Stimulated activated CD8-positive, alpha-beta memory T cell treated with anti-CD3 and anti-CD28 coated beads, Interleukin-15, amount 100 ng/mL, for 1 hour (primary cell): Measurements from ENCODE around the gene ELOVL2.
"Not testable (repeated sequence)": the region's sequence is repeated elsewhere in the genome, so short reads cannot be mapped to it uniquely, and the experiment has no call there.

Experiments used
- DNase-seq: peaks from one replicate; pipeline ENCODE4 v3.0.0-alpha.2; 2020; ENCODE audit warnings: low read depth

Gene ELOVL2, protein sequence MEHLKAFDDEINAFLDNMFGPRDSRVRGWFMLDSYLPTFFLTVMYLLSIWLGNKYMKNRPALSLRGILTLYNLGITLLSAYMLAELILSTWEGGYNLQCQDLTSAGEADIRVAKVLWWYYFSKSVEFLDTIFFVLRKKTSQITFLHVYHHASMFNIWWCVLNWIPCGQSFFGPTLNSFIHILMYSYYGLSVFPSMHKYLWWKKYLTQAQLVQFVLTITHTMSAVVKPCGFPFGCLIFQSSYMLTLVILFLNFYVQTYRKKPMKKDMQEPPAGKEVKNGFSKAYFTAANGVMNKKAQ

DNA sequence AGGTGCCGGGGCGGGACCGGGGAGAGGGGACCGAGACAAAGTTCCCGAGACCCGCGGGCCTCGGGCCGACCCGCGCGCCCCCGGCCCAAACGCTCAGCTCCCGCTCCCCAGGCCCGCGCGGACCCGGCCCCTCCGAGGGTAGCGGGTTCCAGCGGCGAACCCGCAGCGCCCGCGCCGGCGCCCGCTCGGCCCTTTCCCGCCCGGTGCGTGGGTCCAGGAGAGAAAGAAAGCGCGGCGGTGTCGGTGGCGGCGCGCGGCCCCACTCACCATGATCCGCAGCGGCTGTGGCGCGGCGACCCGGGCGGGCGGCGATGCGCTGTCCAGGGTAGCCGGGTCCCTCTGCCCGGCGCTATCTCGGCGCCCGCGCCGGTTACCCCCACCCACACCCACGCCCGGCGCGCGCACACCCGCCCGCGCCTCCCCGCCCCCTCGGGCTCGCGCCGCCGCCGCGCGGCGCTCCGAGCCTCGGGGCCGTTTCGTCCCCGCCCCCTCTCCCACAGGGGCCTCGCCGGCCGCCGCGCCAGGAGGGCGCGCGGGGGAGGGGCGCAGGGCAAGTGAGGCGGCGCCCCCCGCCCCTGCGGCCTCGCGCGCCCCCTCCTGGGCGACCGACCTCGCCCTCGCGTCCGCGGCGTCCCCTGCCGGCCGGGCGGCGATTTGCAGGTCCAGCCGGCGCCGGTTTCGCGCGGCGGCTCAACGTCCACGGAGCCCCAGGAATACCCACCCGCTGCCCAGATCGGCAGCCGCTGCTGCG, at the start of gene ELOVL2:
Gene ELOVL2, minus strand, starts transcription at position 345 of the 751 bp plus-strand sequence. Its CDS starts 75 bp downstream, at position 270.
- no peak for DNase-seq

GRCh38 chr6:11093376-11093625, 49.2 kb upstream of the ELOVL2 start:
- DNase-seq = no peak

GRCh38 chr6:11092668-11093375, 48.7 kb upstream of the ELOVL2 start:
- DNase-seq = no peak

GRCh38 chr6:11091141-11091540, 47.0 kb upstream of the ELOVL2 start:
- DNase-seq = not testable (repeated sequence)

GRCh38 chr6:11089695-11090094, 45.6 kb upstream of the ELOVL2 start:
- no peak for DNase-seq

GRCh38 chr6:11087141-11087812, 43.2 kb upstream of the ELOVL2 start:
- not testable (repeated sequence) for DNase-seq

DNA sequence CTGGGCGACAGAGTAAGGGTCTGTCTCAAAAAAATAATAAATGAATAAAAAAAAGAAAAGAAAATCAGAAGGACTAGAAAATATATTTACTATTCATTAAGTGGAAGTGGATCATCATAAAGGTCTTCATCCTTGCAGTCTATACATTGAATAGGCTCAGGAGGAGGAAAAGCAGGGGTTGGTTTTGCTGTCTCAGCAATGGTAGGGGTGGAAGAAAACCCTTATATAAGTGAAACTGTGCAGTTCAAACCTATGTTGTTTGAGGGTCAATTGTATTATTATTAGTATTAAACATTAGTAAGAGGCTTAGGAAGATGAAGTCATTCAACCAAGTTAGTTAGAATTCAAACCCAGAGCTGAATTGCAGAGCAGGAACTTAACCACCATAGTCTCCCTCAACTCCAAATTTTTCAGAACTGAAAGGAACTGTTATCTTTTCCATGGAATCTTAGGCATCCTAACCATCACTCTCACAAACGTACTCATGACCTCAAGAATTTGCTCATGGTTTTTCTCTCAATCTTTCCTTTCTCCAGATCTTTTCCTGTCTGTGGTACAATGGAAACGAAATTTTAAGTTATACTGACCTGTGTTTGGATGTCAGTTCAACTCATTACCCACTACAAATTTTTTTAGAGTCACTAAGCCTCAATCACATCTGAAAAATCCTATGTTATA, 41.8 kb upstream of the ELOVL2 start:
- DNase-seq = no peak

GRCh38 chr6:11083956-11084355, 39.9 kb upstream of the ELOVL2 start:
- DNase-seq = no peak

DNA sequence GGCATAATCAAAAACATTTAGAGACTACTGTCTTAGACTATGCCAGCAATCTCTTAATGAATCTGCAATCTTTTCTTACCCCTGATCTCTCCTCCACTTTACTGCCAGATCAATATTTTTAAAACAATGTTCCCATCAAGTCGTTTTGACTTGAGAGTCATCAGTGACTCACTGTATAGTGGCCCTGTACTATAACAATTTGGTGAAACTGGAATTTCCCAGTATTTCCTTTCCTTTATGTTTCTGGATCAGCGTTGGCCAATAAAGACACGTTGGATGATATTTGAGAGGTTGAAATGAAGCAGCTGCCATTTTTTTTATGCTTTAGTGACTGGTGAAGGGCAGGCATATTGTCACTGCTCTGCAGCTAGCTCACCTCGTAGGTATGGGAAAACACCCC, 39.4 kb upstream of the ELOVL2 start:
- DNase-seq = no peak

GRCh38 chr6:11080296-11080695, 36.2 kb upstream of the ELOVL2 start:
- no peak for DNase-seq

DNA sequence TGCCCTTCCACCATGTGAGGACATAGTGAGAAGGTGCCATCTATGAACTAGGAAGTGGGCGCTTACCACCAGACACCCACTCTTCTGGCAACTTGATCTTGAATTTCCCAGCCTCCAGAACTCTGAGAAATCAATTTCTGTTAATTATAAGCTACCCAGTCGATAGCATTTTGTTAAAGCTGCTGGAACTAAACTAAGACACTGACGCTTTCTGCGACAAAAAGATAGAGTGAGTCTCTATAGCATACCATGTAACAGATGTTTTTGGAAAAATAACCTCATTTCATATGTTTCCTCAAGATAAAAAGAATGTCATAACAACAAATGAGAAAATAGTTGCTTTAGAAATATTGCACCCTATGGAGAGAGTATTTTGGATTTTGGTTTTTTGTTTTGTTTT, 34.2 kb upstream of the ELOVL2 start:
- no peak for DNase-seq

DNA sequence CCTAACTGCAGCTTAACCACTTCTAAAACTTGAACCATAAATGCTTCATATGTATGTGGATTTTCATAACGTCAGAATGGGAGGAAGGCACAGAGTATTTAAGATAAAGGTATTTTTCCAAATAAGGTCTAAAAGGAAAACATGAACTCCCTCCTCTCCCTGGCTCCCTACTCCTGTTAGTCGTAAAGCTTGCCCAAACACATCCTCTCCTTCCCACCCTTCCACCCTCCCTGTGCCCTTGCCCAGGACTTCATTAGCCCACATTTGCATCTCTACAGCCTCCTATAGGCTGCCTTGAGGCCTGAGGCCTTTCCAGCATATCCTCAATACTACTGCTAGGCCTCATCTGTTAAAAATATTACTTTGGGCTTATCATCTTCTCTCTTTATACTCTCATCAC, 32.4 kb upstream of the ELOVL2 start:
- no peak for DNase-seq

DNA sequence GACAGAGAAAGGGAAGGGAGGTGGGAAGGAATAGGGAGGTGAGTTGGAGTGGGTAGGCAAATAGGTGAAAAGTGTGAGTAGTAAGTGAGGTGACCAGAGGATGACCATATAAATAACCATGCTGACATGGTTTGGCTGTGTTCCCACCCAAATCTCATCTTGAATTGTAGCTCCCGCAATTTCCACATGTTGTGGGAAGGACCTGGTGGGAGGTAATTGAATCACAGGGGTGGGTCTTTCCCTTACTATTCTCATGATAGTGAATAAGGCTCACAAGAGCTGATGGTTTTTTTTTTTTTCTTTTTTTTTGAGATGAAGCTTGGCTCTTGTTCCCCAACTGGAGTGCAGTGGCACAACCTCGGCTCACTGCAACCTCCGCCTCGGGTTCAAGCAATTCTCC, 28.0 kb upstream of the ELOVL2 start:
- no peak for DNase-seq

- no peak for DNase-seq
Measured at GRCh38 chr6:11069760-11070159, 25.7 kb upstream of the ELOVL2 start.

- DNase-seq = no peak
Measured at GRCh38 chr6:11067348-11067747, 23.2 kb upstream of the ELOVL2 start.

DNA sequence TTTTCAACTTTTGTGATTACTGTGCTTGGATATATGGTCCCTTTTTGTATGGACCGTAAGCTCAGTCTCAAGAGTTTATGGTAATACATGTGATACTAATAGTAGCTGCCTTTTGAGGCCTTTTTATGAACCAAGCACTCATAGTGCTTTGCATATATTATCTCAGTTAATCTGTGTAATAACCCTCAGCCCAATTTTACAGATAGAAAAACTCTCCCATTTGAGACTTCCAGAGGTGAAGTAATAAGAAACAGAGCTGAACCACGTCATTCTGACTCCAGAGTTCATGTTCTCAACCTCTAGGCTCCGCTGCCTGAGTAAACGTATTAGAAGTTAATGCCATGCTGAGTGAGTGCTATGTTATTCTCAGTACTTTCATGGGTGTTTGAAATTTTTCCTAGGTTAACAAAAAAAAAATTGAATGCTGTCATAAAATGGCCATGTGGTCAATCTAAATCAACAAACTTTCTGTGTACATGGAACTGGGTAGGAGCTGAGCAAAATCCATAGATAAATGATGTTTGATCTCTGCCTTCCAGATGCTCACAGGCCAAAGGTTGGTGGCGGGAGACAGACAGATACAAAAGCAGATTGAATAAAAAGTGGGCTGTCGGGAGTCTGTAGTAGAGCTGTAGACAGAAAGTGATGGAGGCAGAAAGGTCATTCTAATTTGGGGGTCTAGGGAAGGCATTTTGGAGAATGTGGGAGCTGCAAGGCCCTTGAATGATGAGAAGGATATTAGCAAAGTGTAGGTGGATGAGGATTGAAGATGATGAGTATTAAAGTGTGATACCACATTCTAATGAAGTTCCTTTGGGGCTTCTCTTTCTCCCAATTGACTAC, 22.6 kb upstream of the ELOVL2 start:
- DNase-seq = no peak

GRCh38 chr6:11065436-11066202, 21.5 kb upstream of the ELOVL2 start:
- no peak for DNase-seq

DNA sequence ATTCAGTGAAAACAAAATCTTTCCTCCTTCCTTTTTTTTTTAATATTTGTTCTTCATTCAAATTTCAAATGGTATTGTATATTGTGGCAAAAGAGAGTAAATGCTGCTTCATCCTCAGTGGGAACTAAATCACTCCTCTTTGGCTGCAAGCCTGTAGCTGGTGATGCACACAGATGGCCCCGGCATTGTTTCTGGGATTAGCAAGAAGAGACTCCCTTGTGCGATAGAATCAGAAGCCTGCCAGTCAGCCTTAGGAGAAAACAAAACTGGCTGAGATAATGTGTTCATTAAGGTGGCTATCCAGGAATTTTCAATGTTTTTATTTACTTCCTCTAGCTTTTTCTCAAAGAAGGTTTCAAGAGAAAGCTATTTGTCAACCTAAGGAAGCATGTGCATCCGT, 20.7 kb upstream of the ELOVL2 start:
- DNase-seq = no peak

DNA sequence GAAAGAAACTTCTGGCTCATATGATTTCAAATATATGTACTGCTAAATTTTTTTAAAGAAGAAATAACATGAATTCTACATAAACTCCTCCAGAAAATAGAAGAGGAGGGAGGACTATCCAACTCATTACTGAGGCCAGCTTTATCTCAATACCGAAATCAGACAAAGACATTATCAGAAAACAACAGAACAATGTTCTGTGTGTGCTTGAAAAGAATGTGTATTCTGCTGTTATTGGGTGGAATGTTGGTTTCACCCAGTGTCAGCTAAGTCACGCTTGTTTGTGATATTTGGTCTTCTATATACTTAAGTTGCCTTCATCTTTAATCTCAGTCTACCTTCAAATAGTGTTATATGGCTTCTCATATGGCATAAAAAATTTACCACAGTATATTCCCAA, 18.6 kb upstream of the ELOVL2 start:
- DNase-seq = no peak

DNA sequence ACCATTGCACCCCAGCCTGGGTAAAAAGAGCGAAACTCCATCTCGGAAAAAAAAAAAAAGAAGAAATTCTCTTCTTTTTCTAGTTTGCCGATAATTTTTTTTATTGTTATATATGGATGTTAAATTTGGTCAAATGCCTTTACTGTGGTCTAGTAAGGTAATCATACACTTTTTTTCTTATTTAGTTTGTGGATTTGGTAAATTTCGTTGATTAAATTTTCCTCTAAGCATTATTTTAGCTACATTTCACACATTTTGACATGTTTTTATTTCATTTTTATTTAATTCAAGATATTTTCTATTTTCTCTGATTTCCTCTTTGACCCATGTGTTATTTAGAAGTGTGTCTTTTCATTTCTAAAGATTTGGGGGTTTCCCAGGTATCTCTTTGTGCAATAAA, 18.0 kb upstream of the ELOVL2 start:
- DNase-seq = no peak
